HUES64 (cell line): ENCODE data around the gene MYLK.
"Not testable (repeated sequence)": the region's sequence is repeated elsewhere in the genome, so short reads cannot be mapped to it uniquely, and the experiment has no call there.

Experiments
- H3K27ac ChIP-seq: 2 replicates; pipeline ENCODE4 v1.7.0; 2013; ENCODE audit warnings: low read depth, low read length, inconsistent platforms
- H3K27me3 ChIP-seq: 2 replicates; pipeline ENCODE4 v1.6.1; 2013; ENCODE audit warnings: mild to moderate bottlenecking, low read length; ENCODE audit not compliant: insufficient read depth
- H3K36me3 ChIP-seq: 2 replicates; pipeline ENCODE4 v1.6.1; 2013; ENCODE audit warnings: mild to moderate bottlenecking, low read length; ENCODE audit not compliant: insufficient read depth
- H3K4me1 ChIP-seq: 2 replicates; pipeline ENCODE4 v1.6.1; 2013; ENCODE audit warnings: mild to moderate bottlenecking, low read length, moderate library complexity; ENCODE audit not compliant: insufficient read depth
- H3K4me3 ChIP-seq: 2 replicates; pipeline ENCODE4 v1.5.1; 2013; ENCODE audit warnings: mild to moderate bottlenecking, low read length, moderate library complexity
- H3K9ac ChIP-seq: 2 replicates; pipeline ENCODE4 v1.6.1; 2013; ENCODE audit warnings: mild to moderate bottlenecking, low read depth, low read length
- H3K9me3 ChIP-seq: 2 replicates; pipeline ENCODE4 v1.6.1; 2013; ENCODE audit warnings: low read depth, low read length; ENCODE audit not compliant: insufficient read depth
- WGBS: fragments of 150-250, 120-280 bp; methylation state at CpG from one replicate; pipeline ENCODE4 v1.1.7; 2013; ENCODE audit warnings: missing lambda C conversion rate; 5-methylcytosine and 5-hydroxymethylcytosine counted together

The MYLK gene

GRCh38 chr3:123722021-123722420 is 162.1 kb downstream of the MYLK start:
- Histone ChIP-seq H3K4me1 (no peaks in the 10 kb centered on the region), H3K27ac (no peak overlapping the region), H3K9me3 (no peaks in the 10 kb centered on the region), H3K9ac (no peak overlapping the region), H3K27me3 (no peaks in the 10 kb centered on the region), H3K36me3 (no peaks in the 10 kb centered on the region), H3K4me3 (no peak overlapping the region)
- WGBS: 85% methylated on average over 10 of the region's 10 CpGs

GRCh38 chr3:123721095-123721689 is 162.9 kb downstream of the MYLK start:
- not testable (repeated sequence) for H3K36me3 ChIP-seq, H3K27ac ChIP-seq, H3K27me3 ChIP-seq, H3K4me3 ChIP-seq, H3K4me1 ChIP-seq, H3K9ac ChIP-seq, H3K9me3 ChIP-seq
- 80% methylated on average over 8 of the region's 10 CpGs for WGBS

GRCh38 chr3:123720638-123721037 is 163.5 kb downstream of the MYLK start:
- Histone ChIP-seq H3K36me3 (no peaks in the 10 kb centered on the region), H3K9me3 (no peaks in the 10 kb centered on the region), H3K9ac (no peak overlapping the region), H3K27ac (no peak overlapping the region), H3K4me1 (no peaks in the 10 kb centered on the region), H3K27me3 (no peaks in the 10 kb centered on the region), H3K4me3 (no peak overlapping the region)
- WGBS: 95% methylated on average over 6 of the region's 6 CpGs

GRCh38 chr3:123719862-123720453 is 164.2 kb downstream of the MYLK start:
- no peak overlapping the region for H3K4me3 ChIP-seq
- H3K36me3 ChIP-seq: no peaks in the 10 kb centered on the region
- no peak overlapping the region for H3K9ac ChIP-seq
- no peaks in the 10 kb centered on the region for H3K4me1 ChIP-seq
- H3K27me3 ChIP-seq: no peaks in the 10 kb centered on the region
- no peaks in the 10 kb centered on the region for H3K9me3 ChIP-seq
- no peak overlapping the region for H3K27ac ChIP-seq
- 88% methylated on average over 14 of the region's 14 CpGs for WGBS

GRCh38 chr3:123719061-123719756 is 164.9 kb downstream of the MYLK start:
- H3K9me3 ChIP-seq, H3K27me3 ChIP-seq, H3K9ac ChIP-seq, H3K36me3 ChIP-seq, H3K27ac ChIP-seq, H3K4me3 ChIP-seq, H3K4me1 ChIP-seq: not testable (repeated sequence)
- WGBS: 60% methylated on average over 15 of the region's 15 CpGs

GRCh38 chr3:123718108-123718507 is 166.0 kb downstream of the MYLK start:
- no peak overlapping the region for H3K9ac ChIP-seq
- H3K4me3 ChIP-seq: no peak overlapping the region
- no peaks in the 10 kb centered on the region for H3K4me1 ChIP-seq
- H3K36me3 ChIP-seq: no peaks in the 10 kb centered on the region
- WGBS: 79% methylated on average over 5 of the region's 5 CpGs
- no peak overlapping the region for H3K27ac ChIP-seq
- H3K27me3 ChIP-seq: no peaks in the 10 kb centered on the region
- H3K9me3 ChIP-seq: no peaks in the 10 kb centered on the region

GRCh38 chr3:123717451-123717850 is 166.7 kb downstream of the MYLK start:
- WGBS: 86% methylated on average over 2 of the region's 2 CpGs
- H3K4me1 ChIP-seq, H3K27me3 ChIP-seq, H3K9ac ChIP-seq, H3K4me3 ChIP-seq, H3K9me3 ChIP-seq, H3K36me3 ChIP-seq, H3K27ac ChIP-seq: not testable (repeated sequence)

GRCh38 chr3:123716411-123716810 is 167.7 kb downstream of the MYLK start:
- Histone ChIP-seq H3K36me3 (no peaks in the 10 kb centered on the region), H3K4me3 (no peak overlapping the region), H3K4me1 (0 out of 2 replicates have a peak, but pooled peaks cover 3% of the 10 kb centered on the region), H3K27ac (no peak overlapping the region), H3K9me3 (no peaks in the 10 kb centered on the region), H3K27me3 (no peaks in the 10 kb centered on the region), H3K9ac (no peak overlapping the region)
- 94% methylated on average over 2 of the region's 4 CpGs for WGBS

- WGBS: 95% methylated on average over 8 of the region's 8 CpGs
- Histone ChIP-seq H3K4me3 (no peak overlapping the region), H3K4me1 (0 out of 2 replicates have a peak, but pooled peaks cover 3% of the 10 kb centered on the region), H3K9me3 (no peaks in the 10 kb centered on the region), H3K27me3 (no peaks in the 10 kb centered on the region), H3K9ac (no peak overlapping the region), H3K36me3 (no peaks in the 10 kb centered on the region), H3K27ac (no peak overlapping the region)
Measured at GRCh38 chr3:123713211-123713610, 170.9 kb downstream of the MYLK start.

- Histone ChIP-seq H3K36me3 (no peaks in the 10 kb centered on the region), H3K27me3 (no peaks in the 10 kb centered on the region), H3K9me3 (no peaks in the 10 kb centered on the region), H3K4me1 (0 out of 2 replicates have a peak, but pooled peaks cover 3% of the 10 kb centered on the region), H3K27ac (no peak overlapping the region), H3K4me3 (no peak overlapping the region), H3K9ac (no peak overlapping the region; the same call in 1 of the 2 replicates)
- 71% methylated on average over 13 of the region's 14 CpGs for WGBS
Measured at GRCh38 chr3:123712077-123712860, 171.9 kb downstream of the MYLK start.

- 0 out of 2 replicates have a peak, but pooled peaks cover 3% of the 10 kb centered on the region for H3K4me1 ChIP-seq
- no peak overlapping the region for H3K27ac ChIP-seq
- no peak overlapping the region for H3K4me3 ChIP-seq
- no peak overlapping the region for H3K9ac ChIP-seq
- H3K27me3 ChIP-seq: no peaks in the 10 kb centered on the region
- WGBS: 92% methylated on average over 3 of the region's 3 CpGs
- H3K36me3 ChIP-seq: no peaks in the 10 kb centered on the region
- no peaks in the 10 kb centered on the region for H3K9me3 ChIP-seq
Measured at GRCh38 chr3:123711356-123711755, 172.8 kb downstream of the MYLK start.
